Upper lobe of left lung (tissue), 4 donors: ENCODE measurements around the gene TBC1D4.

ENCODE experiments used
- EP300 ChIP-seq, 4 donors: sonication (generic); formaldehyde crosslinking; IDR thresholded peaks; one replicate each; pipeline ENCODE4 v1.5.1; 2017; ENCODE audit warnings: antibody characterized with exemption in 4 of 4, control low read depth in 2 of 4
- POLR2A ChIP-seq, 4 donors: fragments of 450-650 bp; IDR thresholded peaks; one replicate each; pipeline ENCODE4 v1.5.1; 2016 to 2017; ENCODE audit warnings: antibody characterized with exemption in 4 of 4, mild to moderate bottlenecking in 2 of 4
- POLR2AphosphoS5 ChIP-seq, 2 donors: sonication (generic); formaldehyde crosslinking; IDR thresholded peaks; one replicate each; pipeline ENCODE4 v1.5.1; 2017; ENCODE audit warnings: antibody characterized with exemption in 2 of 2
- TF ChIP-seq, protein P1 (sequence below), 6 experiments: fragments of 450-650 bp in 4 of 6; fragments of 200-600 bp in 2 of 6; sonication (generic) in 2 of 6; IDR thresholded peaks; one replicate each; pipeline ENCODE4 v1.5.1; 2016 to 2019; ENCODE audit warnings: antibody characterized with exemption in 6 of 6

DNA sequence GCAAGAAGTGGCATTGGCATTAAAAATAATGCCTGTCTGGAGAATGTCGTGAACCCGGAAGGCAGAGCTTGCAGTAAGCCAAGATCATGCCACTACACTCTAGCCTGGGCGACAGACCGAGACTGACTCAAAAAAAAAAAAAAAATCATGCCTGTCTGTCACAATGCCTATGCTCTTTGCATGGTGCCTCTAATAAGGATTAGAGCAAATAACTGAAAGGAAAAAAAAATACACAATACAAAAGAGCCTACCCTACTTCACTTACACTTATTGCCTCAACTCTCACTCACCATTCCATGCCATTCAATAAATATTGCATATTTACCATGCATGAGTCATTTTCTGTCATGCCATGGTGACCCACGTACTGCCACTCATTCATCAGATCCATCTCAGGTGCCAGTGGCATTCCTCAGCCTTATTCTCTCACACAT is 49.1 kb downstream of the TBC1D4 start:
- TF ChIP-seq, protein P1, sequence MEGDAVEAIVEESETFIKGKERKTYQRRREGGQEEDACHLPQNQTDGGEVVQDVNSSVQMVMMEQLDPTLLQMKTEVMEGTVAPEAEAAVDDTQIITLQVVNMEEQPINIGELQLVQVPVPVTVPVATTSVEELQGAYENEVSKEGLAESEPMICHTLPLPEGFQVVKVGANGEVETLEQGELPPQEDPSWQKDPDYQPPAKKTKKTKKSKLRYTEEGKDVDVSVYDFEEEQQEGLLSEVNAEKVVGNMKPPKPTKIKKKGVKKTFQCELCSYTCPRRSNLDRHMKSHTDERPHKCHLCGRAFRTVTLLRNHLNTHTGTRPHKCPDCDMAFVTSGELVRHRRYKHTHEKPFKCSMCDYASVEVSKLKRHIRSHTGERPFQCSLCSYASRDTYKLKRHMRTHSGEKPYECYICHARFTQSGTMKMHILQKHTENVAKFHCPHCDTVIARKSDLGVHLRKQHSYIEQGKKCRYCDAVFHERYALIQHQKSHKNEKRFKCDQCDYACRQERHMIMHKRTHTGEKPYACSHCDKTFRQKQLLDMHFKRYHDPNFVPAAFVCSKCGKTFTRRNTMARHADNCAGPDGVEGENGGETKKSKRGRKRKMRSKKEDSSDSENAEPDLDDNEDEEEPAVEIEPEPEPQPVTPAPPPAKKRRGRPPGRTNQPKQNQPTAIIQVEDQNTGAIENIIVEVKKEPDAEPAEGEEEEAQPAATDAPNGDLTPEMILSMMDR (IDR thresholded peaks at IDR 0.05): no peak
- TF ChIP-seq POLR2AphosphoS5 (IDR thresholded peaks at IDR 0.05): no peak
- no peak for TF ChIP-seq EP300 (IDR thresholded peaks at IDR 0.05)
- no peak for TF ChIP-seq POLR2A (IDR thresholded peaks at IDR 0.05)
